CD14-positive monocyte (primary cell): Measurements from ENCODE around the gene WBP1. TPM values are rescaled to one million over a fixed set of nuclear protein-coding genes. Genes with fewer than 3 reads are reported as not detected.

Source experiments
- DNase-seq, 3 donors: peaks; one replicate each; pipeline ENCODE4 v3.0.0-alpha.2; 2011 to 2022
- H2AFZ ChIP-seq: 2 replicates; pipeline ENCODE4 v1.6.0; 2012; ENCODE audit warnings: mild to moderate bottlenecking, low read depth, low read length, inconsistent platforms; ENCODE audit not compliant: insufficient read depth, poor library complexity, severe bottlenecking
- H3K27ac ChIP-seq, 2 donors: 1 replicate in 1 of 2; 2 replicates in 1 of 2; pipeline ENCODE4 v1.5.1; 2012 to 2013; ENCODE audit warnings: low read length in 2 of 2, control low read depth in 1 of 2, inconsistent platforms in 1 of 2, low read depth in 1 of 2, mild to moderate bottlenecking in 1 of 2
- H3K27me3 ChIP-seq, 2 donors: one replicate each; pipeline versions ENCODE4 v1.6.0 to v1.6.1; 2011 to 2013; ENCODE audit warnings: low read length in 2 of 2; ENCODE audit not compliant: control insufficient read depth in 2 of 2, insufficient read depth in 2 of 2
- H3K36me3 ChIP-seq, 2 donors: replicated peaks in 1 of 2; 1 replicate in 1 of 2; 2 replicates in 1 of 2; pipeline versions ENCODE4 v1.5.1 to v1.6.1; 2012 to 2013; ENCODE audit warnings: low read length in 2 of 2, control low read depth in 1 of 2, inconsistent platforms in 1 of 2, mild to moderate bottlenecking in 1 of 2; ENCODE audit not compliant: insufficient read depth in 2 of 2, control insufficient read depth in 1 of 2
- H3K4me1 ChIP-seq, 2 donors: 1 replicate in 1 of 2; 2 replicates in 1 of 2; pipeline versions ENCODE4 v1.5.1 to v1.6.1; 2012 to 2013; ENCODE audit warnings: low read length in 2 of 2, control low read depth in 1 of 2, inconsistent platforms in 1 of 2, mild to moderate bottlenecking in 1 of 2, moderate library complexity in 1 of 2; ENCODE audit not compliant: insufficient read depth in 2 of 2, control insufficient read depth in 1 of 2
- H3K4me2 ChIP-seq: replicated peaks from 2 replicates; pipeline ENCODE3; 2012; ENCODE audit warnings: low read length, moderate library complexity, mild to moderate bottlenecking; ENCODE audit not compliant: poor library complexity, severe bottlenecking; ENCODE audit errors: extremely low read depth
- H3K4me3 ChIP-seq, 3 experiments: fragments of 200-600 bp in 1 of 3; sonication (generic) in 1 of 3; replicated peaks in 1 of 3; 1 replicate in 2 of 3; 2 replicates in 1 of 3; pipeline ENCODE4 v1.5.1; 2011 to 2013; ENCODE audit warnings: low read length in 3 of 3, mild to moderate bottlenecking in 3 of 3, control low read depth in 2 of 3, low read depth in 2 of 3, inconsistent platforms in 1 of 3, moderate library complexity in 1 of 3
- H3K79me2 ChIP-seq: 2 replicates; pipeline ENCODE4 v1.6.0; 2012; ENCODE audit warnings: mild to moderate bottlenecking, control low read depth, inconsistent platforms, low read length, moderate library complexity; ENCODE audit not compliant: insufficient read depth
- H3K9ac ChIP-seq: 2 replicates; pipeline ENCODE4 v1.6.0; 2017; ENCODE audit warnings: low read length, mild to moderate bottlenecking; ENCODE audit not compliant: insufficient read depth, poor library complexity, severe bottlenecking
- H3K9me3 ChIP-seq, 2 donors: replicated peaks in 1 of 2; 1 replicate in 1 of 2; 2 replicates in 1 of 2; pipeline versions ENCODE4 v1.5.1 to v1.6.1; 2012 to 2013; ENCODE audit warnings: low read length in 2 of 2, control low read depth in 1 of 2; ENCODE audit not compliant: control insufficient read depth in 1 of 2, insufficient read depth in 1 of 2
- H4K20me1 ChIP-seq: 2 replicates; pipeline ENCODE4 v1.6.0; 2012; ENCODE audit warnings: mild to moderate bottlenecking, low read length, control low read depth, moderate library complexity; ENCODE audit not compliant: insufficient read depth
- H3K27ac Mint-ChIP-seq, 7 donors: one replicate each; pipeline ENCODE4 v1.8.0; 2020; ENCODE audit warnings: mild to moderate bottlenecking in 7 of 7, mixed read lengths in 7 of 7, moderate library complexity in 6 of 7, inconsistent platforms in 2 of 7
- H3K27me3 Mint-ChIP-seq, 3 donors: one replicate each; pipeline ENCODE4 v1.8.0; 2021 to 2022; ENCODE audit warnings: low read depth in 3 of 3, mild to moderate bottlenecking in 3 of 3, mixed read lengths in 3 of 3, moderate library complexity in 3 of 3, inconsistent platforms in 1 of 3
- H3K36me3 Mint-ChIP-seq, 2 donors: one replicate each; pipeline ENCODE4 v1.8.0; 2020; ENCODE audit warnings: mixed read lengths in 2 of 2, inconsistent platforms in 1 of 2, mild to moderate bottlenecking in 1 of 2
- H3K4me1 Mint-ChIP-seq: one replicate; pipeline ENCODE4 v1.8.0; 2020; ENCODE audit warnings: mild to moderate bottlenecking, mixed read lengths
- H3K4me3 Mint-ChIP-seq, 2 donors: one replicate each; pipeline ENCODE4 v1.8.0; 2020; ENCODE audit warnings: mild to moderate bottlenecking in 2 of 2, mixed read lengths in 2 of 2, moderate library complexity in 1 of 2
- H3K9me3 Mint-ChIP-seq, 7 donors: one replicate each; pipeline ENCODE4 v1.8.0; 2020 to 2022; ENCODE audit warnings: mixed read lengths in 7 of 7, mild to moderate bottlenecking in 6 of 7, moderate library complexity in 6 of 7, inconsistent platforms in 2 of 7
- WGBS: methylation state at CpG from one replicate; pipeline ENCODE4 v1.1.5; 2013; ENCODE audit warnings: missing lambda C conversion rate; ENCODE audit not compliant: insufficient coverage; 5-methylcytosine and 5-hydroxymethylcytosine counted together
- intact Hi-C, 2 donors: fragments of 100-400 bp; cut with micrococcal nuclease; formaldehyde crosslinking; loops; one replicate each; pipeline versions ENCODE4 v1.15.0 to v1.15.1; 2023
- polyA plus RNA-seq, 3 donors: library from polyadenylated mRNA; depleted of rRNA in 1 of 3; unstranded in 2 of 3; stranded (reverse) in 1 of 3; fragments of 300-500 nt in 2 of 3; fragments of >200 nt in 1 of 3; fragmentation: Illumina TruSeq in 2 of 3; gene quantifications; 1 replicate in 2 of 3; 2 replicates in 1 of 3; pipeline ENCODE4 v1.2.3, GENCODE V29; 2012 to 2021
- TF ChIP-seq, protein P1 (sequence below): fragments of 200-600 bp; IDR thresholded peaks from one replicate; pipeline ENCODE4 v1.8.0; 2022; ENCODE audit warnings: antibody characterized with exemption, mild to moderate bottlenecking

WBP1 gene
- polyA plus RNA-seq, 3 donors = 23.9 to 109 (median 31.0) TPM

DNA sequence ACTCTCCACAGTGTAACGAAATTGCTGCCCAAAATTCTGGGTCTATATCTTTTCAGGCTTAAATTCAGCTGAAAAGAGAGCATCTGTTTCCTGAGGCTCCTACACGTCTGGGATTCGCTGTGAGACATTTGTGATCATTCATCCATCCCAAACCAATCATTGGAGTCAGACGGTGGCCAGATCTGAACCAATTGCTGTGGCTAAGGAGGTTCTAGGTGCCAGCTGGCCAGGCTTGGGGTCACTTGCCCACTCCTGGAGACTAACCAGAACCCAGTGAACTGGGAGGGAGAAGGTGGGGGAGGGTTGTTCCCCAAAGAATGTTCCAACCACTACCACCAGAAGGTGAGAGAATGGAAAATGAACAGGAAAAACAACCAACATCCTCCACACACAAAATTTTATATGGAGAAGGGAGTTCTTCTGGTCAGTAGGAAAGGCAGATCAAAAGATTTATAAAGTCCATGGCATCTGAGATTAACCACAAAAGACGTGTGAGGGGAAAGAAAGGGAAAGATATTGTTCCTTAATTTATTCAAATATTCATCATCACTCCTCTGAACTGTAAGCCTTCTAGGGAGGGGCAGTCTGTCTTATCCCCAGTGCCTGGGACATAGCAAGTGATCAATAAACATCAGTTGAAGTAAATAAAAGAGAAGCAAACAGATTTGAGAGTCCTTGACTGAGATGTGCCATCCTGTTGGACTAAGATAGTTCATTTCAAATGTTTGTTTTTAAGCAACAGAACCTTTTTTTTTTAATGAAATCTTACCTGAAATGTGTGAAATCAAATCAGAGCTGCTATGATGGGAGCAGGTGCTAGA is 13.5 kb upstream of the WBP1 start:
- peak overlapping the region in 1 of 2 donors; percentile 54 for H3K4me3 Mint-ChIP-seq
- peaks cover 26% of the 10 kb centered on the region for H3K4me1 Mint-ChIP-seq
- no peak overlapping the region for H3K9ac ChIP-seq
- no peaks in the 10 kb centered on the region for H3K79me2 ChIP-seq
- no peak overlapping the region for H2AFZ ChIP-seq
- peaks cover 28 to 51% of the 10 kb centered on the region in 2 donors for H3K27me3 ChIP-seq
- H3K27ac Mint-ChIP-seq = no peak overlapping the region
- H3K36me3 Mint-ChIP-seq = peaks cover 4 to 5% of the 10 kb centered on the region in 2 donors
- intact Hi-C loops = no loop called here
- H4K20me1 ChIP-seq = no peaks in the 10 kb centered on the region
- peaks cover 0 to 19% of the 10 kb centered on the region in 2 donors for H3K9me3 ChIP-seq
- DNase-seq = no peak
- peaks cover 38 to 58% (median 45%) of the 10 kb centered on the region in 3 donors for H3K27me3 Mint-ChIP-seq
- H3K4me1 ChIP-seq = peaks cover 26 to 31% of the 10 kb centered on the region in 2 donors
- peaks cover 0 to 8% (median 6%) of the 10 kb centered on the region in 7 donors for H3K9me3 Mint-ChIP-seq
- no peak overlapping the region for H3K4me3 ChIP-seq
- no CpG with 5 or more reads among the region's 5 CpGs for WGBS
- H3K36me3 ChIP-seq = no peaks in the 10 kb centered on the region
- no peak overlapping the region for H3K27ac ChIP-seq
- TF ChIP-seq, protein P1, sequence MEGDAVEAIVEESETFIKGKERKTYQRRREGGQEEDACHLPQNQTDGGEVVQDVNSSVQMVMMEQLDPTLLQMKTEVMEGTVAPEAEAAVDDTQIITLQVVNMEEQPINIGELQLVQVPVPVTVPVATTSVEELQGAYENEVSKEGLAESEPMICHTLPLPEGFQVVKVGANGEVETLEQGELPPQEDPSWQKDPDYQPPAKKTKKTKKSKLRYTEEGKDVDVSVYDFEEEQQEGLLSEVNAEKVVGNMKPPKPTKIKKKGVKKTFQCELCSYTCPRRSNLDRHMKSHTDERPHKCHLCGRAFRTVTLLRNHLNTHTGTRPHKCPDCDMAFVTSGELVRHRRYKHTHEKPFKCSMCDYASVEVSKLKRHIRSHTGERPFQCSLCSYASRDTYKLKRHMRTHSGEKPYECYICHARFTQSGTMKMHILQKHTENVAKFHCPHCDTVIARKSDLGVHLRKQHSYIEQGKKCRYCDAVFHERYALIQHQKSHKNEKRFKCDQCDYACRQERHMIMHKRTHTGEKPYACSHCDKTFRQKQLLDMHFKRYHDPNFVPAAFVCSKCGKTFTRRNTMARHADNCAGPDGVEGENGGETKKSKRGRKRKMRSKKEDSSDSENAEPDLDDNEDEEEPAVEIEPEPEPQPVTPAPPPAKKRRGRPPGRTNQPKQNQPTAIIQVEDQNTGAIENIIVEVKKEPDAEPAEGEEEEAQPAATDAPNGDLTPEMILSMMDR = no peak
- H3K4me2 ChIP-seq = no peak overlapping the region

DNA sequence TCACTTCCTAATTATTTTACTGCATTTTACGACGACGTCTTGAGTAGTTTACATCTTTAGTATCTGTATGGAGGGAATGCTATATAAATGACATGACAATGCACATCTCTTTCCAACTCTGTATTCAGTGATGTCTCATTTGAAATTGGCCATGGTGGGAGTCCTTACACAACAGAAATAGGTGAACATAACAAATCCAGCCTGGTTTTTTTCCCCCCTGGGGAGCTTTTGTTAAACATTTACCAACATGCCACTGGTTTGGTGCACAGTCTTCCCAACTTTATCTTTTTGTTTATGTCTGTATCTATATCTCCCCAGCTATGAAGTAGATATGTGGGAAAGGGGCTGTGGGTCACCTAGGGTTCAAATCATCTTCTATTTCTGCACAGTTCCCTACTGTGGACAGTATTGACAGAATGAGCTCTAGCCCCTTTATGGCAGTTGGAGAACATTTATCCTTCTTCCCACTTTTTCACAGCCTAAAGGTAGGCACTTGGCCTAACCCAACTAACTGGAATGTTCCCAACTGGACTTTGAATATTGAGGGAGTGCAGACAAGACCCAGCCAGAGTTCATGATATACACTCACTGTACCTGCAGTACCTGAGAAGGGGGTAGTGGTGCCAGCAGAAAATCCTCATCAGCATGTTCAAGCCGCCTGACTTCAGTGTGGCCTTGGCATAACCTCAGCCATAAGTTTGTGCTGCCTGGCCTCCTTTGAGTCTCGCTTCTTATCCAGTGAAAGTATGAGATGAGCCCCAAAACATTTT is 10.8 kb upstream of the WBP1 start:
- TF ChIP-seq, protein P1 = no peak
- no peak overlapping the region for H3K9ac ChIP-seq
- no peak overlapping the region for H3K4me2 ChIP-seq
- H3K27ac Mint-ChIP-seq = no peak overlapping the region
- intact Hi-C loops = no loop called here
- 100% methylated on average over 1 of the region's 5 CpGs for WGBS
- no peaks in the 10 kb centered on the region for H4K20me1 ChIP-seq
- peaks cover 0 to 4% (median 0%) of the 10 kb centered on the region in 7 donors for H3K9me3 Mint-ChIP-seq
- peaks cover 14 to 24% of the 10 kb centered on the region in 2 donors for H3K27me3 ChIP-seq
- H3K36me3 ChIP-seq = no peaks in the 10 kb centered on the region
- peaks cover 4 to 5% of the 10 kb centered on the region in 2 donors for H3K4me1 ChIP-seq
- no peak overlapping the region for H3K27ac ChIP-seq
- H3K4me1 Mint-ChIP-seq = peaks cover 3% of the 10 kb centered on the region
- no peaks in the 10 kb centered on the region for H3K36me3 Mint-ChIP-seq
- H3K4me3 Mint-ChIP-seq = no peak overlapping the region
- H2AFZ ChIP-seq = no peak overlapping the region
- H3K79me2 ChIP-seq = no peaks in the 10 kb centered on the region
- DNase-seq = no peak
- peaks cover 0 to 3% of the 10 kb centered on the region in 2 donors for H3K9me3 ChIP-seq
- no peak overlapping the region for H3K4me3 ChIP-seq
- peaks cover 18 to 31% (median 27%) of the 10 kb centered on the region in 3 donors for H3K27me3 Mint-ChIP-seq
